ENCODE measurements around the gene ASTN2.

The ASTN2 gene

GRCh38 chr9:117459913-117460312 lies 45.1 kb upstream of the ASTN2 start:
- no peak overlapping the region for H2AFZ ChIP-seq (ENCODE audit: low read length)
- no peak overlapping the region for H3K4me2 ChIP-seq (ENCODE audit: insufficient read depth, low read length, poor library complexity, severe bottlenecking)
- no peak overlapping the region for H2AK5ac ChIP-seq (ENCODE audit: low read depth, low read length)
- H3K27ac ChIP-seq (replicated peaks; ENCODE audit: low read length), result no peak overlapping the region
- no peak for DNase-seq (ENCODE audit: low spot score)
- H2BK5ac ChIP-seq (ENCODE audit: low read length), result no peak overlapping the region
- H3K36me3 ChIP-seq (replicated peaks in 1 of 2; ENCODE audit: control insufficient read depth in 2 of 2, insufficient read depth in 2 of 2, low read length in 2 of 2), result no peaks in the 10 kb centered on the region
- no peak overlapping the region for H2BK15ac ChIP-seq (ENCODE audit: low read length)
- H3K27me3 ChIP-seq (ENCODE audit: control insufficient read depth in 3 of 3, insufficient read depth in 3 of 3, low read depth in 1 of 3, low read length in 3 of 3), result no peaks in the 10 kb centered on the region
- no peak overlapping the region for H3K9ac ChIP-seq (ENCODE audit: low read depth, low read length, poor library complexity)
- peaks cover 2% of the 10 kb centered on the region for H3K79me1 ChIP-seq (ENCODE audit: low read depth, low read length)
- H4K8ac ChIP-seq (ENCODE audit: low read depth, low read length), result no peak overlapping the region
- H3K23ac ChIP-seq (ENCODE audit: low read depth, low read length, poor library complexity), result no peak overlapping the region
- no peak overlapping the region for H3K4ac ChIP-seq (ENCODE audit: low read length)
- no peak overlapping the region for H2BK12ac ChIP-seq (ENCODE audit: low read length)
- peaks cover 0 to 2% of the 10 kb centered on the region in 2 donors for H3K9me3 ChIP-seq (replicated peaks in 1 of 2; ENCODE audit: control insufficient read depth in 2 of 2, insufficient read depth in 1 of 2, low read depth in 1 of 2, low read length in 2 of 2)
- H4K91ac ChIP-seq (ENCODE audit: low read depth, low read length, poor library complexity), result no peak overlapping the region
- no peak overlapping the region for H3K14ac ChIP-seq (ENCODE audit: low read length)
- no peaks in the 10 kb centered on the region for H3K4me1 ChIP-seq (ENCODE audit: control insufficient read depth in 2 of 2, insufficient read depth in 1 of 2, low read depth in 1 of 2, low read length in 2 of 2)
- H2BK120ac ChIP-seq (ENCODE audit: low read depth, low read length), result no peak overlapping the region
- H3K18ac ChIP-seq (ENCODE audit: low read length), result no peak overlapping the region
- no peak overlapping the region for H3K4me3 ChIP-seq (ENCODE audit: low read length in 2 of 2)

GRCh38 chr9:117458066-117458465 lies 43.2 kb upstream of the ASTN2 start:
- Histone ChIP-seq H2BK15ac (ENCODE audit: low read length) (no peak overlapping the region), H3K79me1 (ENCODE audit: low read depth, low read length) (peaks cover 2% of the 10 kb centered on the region), H2BK120ac (ENCODE audit: low read depth, low read length) (no peak overlapping the region), H3K4me2 (ENCODE audit: insufficient read depth, low read length, poor library complexity, severe bottlenecking) (no peak overlapping the region), H2BK5ac (ENCODE audit: low read length) (no peak overlapping the region), H3K27ac (replicated peaks; ENCODE audit: low read length) (no peak overlapping the region), H3K4me3 (ENCODE audit: low read length in 2 of 2) (no peak overlapping the region), H3K4me1 (ENCODE audit: control insufficient read depth in 2 of 2, insufficient read depth in 1 of 2, low read depth in 1 of 2, low read length in 2 of 2) (no peaks in the 10 kb centered on the region), H3K14ac (ENCODE audit: low read length) (no peak overlapping the region), H2AFZ (ENCODE audit: low read length) (no peak overlapping the region), H3K9me3 (replicated peaks in 1 of 2; ENCODE audit: control insufficient read depth in 2 of 2, insufficient read depth in 1 of 2, low read depth in 1 of 2, low read length in 2 of 2) (peaks cover 0 to 2% of the 10 kb centered on the region in 2 donors), H3K27me3 (ENCODE audit: control insufficient read depth in 3 of 3, insufficient read depth in 3 of 3, low read depth in 1 of 3, low read length in 3 of 3) (no peaks in the 10 kb centered on the region), H4K91ac (ENCODE audit: low read depth, low read length, poor library complexity) (no peak overlapping the region), H3K18ac (ENCODE audit: low read length) (no peak overlapping the region), H3K23ac (ENCODE audit: low read depth, low read length, poor library complexity) (no peak overlapping the region), H4K8ac (ENCODE audit: low read depth, low read length) (no peak overlapping the region), H3K36me3 (replicated peaks in 1 of 2; ENCODE audit: control insufficient read depth in 2 of 2, insufficient read depth in 2 of 2, low read length in 2 of 2) (no peaks in the 10 kb centered on the region), H3K4ac (ENCODE audit: low read length) (no peak overlapping the region), H3K9ac (ENCODE audit: low read depth, low read length, poor library complexity) (no peak overlapping the region), H2AK5ac (ENCODE audit: low read depth, low read length) (no peak overlapping the region), H2BK12ac (ENCODE audit: low read length) (no peak overlapping the region)
- DNase-seq (ENCODE audit: low spot score), result no peak
- WGBS, 2 donors (ENCODE audit: extremely low coverage in 2 of 2, insufficient read length in 2 of 2, insufficient replicate concordance in 1 of 2), result no CpG with 5 or more reads among the region's 3 CpGs

GRCh38 chr9:117454711-117455110 lies 39.9 kb upstream of the ASTN2 start:
- no peak overlapping the region for H2AFZ ChIP-seq (ENCODE audit: low read length)
- H3K4me2 ChIP-seq (ENCODE audit: insufficient read depth, low read length, poor library complexity, severe bottlenecking), result no peak overlapping the region
- no peak overlapping the region for H2AK5ac ChIP-seq (ENCODE audit: low read depth, low read length)
- H3K14ac ChIP-seq (ENCODE audit: low read length), result no peak overlapping the region
- no peak overlapping the region for H4K91ac ChIP-seq (ENCODE audit: low read depth, low read length, poor library complexity)
- H3K4me1 ChIP-seq (ENCODE audit: control insufficient read depth in 2 of 2, insufficient read depth in 1 of 2, low read depth in 1 of 2, low read length in 2 of 2), result no peaks in the 10 kb centered on the region
- no peak overlapping the region for H2BK5ac ChIP-seq (ENCODE audit: low read length)
- no peak overlapping the region for H2BK12ac ChIP-seq (ENCODE audit: low read length)
- H3K9me3 ChIP-seq (replicated peaks in 1 of 2; ENCODE audit: control insufficient read depth in 2 of 2, insufficient read depth in 1 of 2, low read depth in 1 of 2, low read length in 2 of 2), result peaks cover 0 to 2% of the 10 kb centered on the region in 2 donors
- H2BK120ac ChIP-seq (ENCODE audit: low read depth, low read length), result no peak overlapping the region
- peaks cover 2% of the 10 kb centered on the region for H3K79me1 ChIP-seq (ENCODE audit: low read depth, low read length)
- H3K4ac ChIP-seq (ENCODE audit: low read length), result no peak overlapping the region
- H3K9ac ChIP-seq (ENCODE audit: low read depth, low read length, poor library complexity), result no peak overlapping the region
- no peak overlapping the region for H4K8ac ChIP-seq (ENCODE audit: low read depth, low read length)
- H3K18ac ChIP-seq (ENCODE audit: low read length), result no peak overlapping the region
- no peak for DNase-seq (ENCODE audit: low spot score)
- no peak overlapping the region for H2BK15ac ChIP-seq (ENCODE audit: low read length)
- H3K36me3 ChIP-seq (replicated peaks in 1 of 2; ENCODE audit: control insufficient read depth in 2 of 2, insufficient read depth in 2 of 2, low read length in 2 of 2), result no peaks in the 10 kb centered on the region
- H3K4me3 ChIP-seq (ENCODE audit: low read length in 2 of 2), result no peak overlapping the region
- H3K23ac ChIP-seq (ENCODE audit: low read depth, low read length, poor library complexity), result no peak overlapping the region
- H3K27ac ChIP-seq (replicated peaks; ENCODE audit: low read length), result no peak overlapping the region
- no peaks in the 10 kb centered on the region for H3K27me3 ChIP-seq (ENCODE audit: control insufficient read depth in 3 of 3, insufficient read depth in 3 of 3, low read depth in 1 of 3, low read length in 3 of 3)

- Histone ChIP-seq H3K27me3 (ENCODE audit: control insufficient read depth in 3 of 3, insufficient read depth in 3 of 3, low read depth in 1 of 3, low read length in 3 of 3) (no peaks in the 10 kb centered on the region), H2BK15ac (ENCODE audit: low read length) (no peak overlapping the region), H3K36me3 (replicated peaks in 1 of 2; ENCODE audit: control insufficient read depth in 2 of 2, insufficient read depth in 2 of 2, low read length in 2 of 2) (no peaks in the 10 kb centered on the region), H2BK5ac (ENCODE audit: low read length) (no peak overlapping the region), H3K23ac (ENCODE audit: low read depth, low read length, poor library complexity) (no peak overlapping the region), H4K91ac (ENCODE audit: low read depth, low read length, poor library complexity) (no peak overlapping the region), H3K27ac (replicated peaks; ENCODE audit: low read length) (no peak overlapping the region), H3K4me3 (ENCODE audit: low read length in 2 of 2) (no peak overlapping the region), H3K9me3 (replicated peaks in 1 of 2; ENCODE audit: control insufficient read depth in 2 of 2, insufficient read depth in 1 of 2, low read depth in 1 of 2, low read length in 2 of 2) (peaks cover 0 to 2% of the 10 kb centered on the region in 2 donors), H2AFZ (ENCODE audit: low read length) (no peak overlapping the region), H3K4ac (ENCODE audit: low read length) (no peak overlapping the region), H3K4me1 (ENCODE audit: control insufficient read depth in 2 of 2, insufficient read depth in 1 of 2, low read depth in 1 of 2, low read length in 2 of 2) (no peaks in the 10 kb centered on the region), H2BK12ac (ENCODE audit: low read length) (no peak overlapping the region), H3K79me1 (ENCODE audit: low read depth, low read length) (peaks cover 2% of the 10 kb centered on the region), H3K18ac (ENCODE audit: low read length) (no peak overlapping the region), H3K9ac (ENCODE audit: low read depth, low read length, poor library complexity) (no peak overlapping the region), H2AK5ac (ENCODE audit: low read depth, low read length) (no peak overlapping the region), H4K8ac (ENCODE audit: low read depth, low read length) (no peak overlapping the region), H3K4me2 (ENCODE audit: insufficient read depth, low read length, poor library complexity, severe bottlenecking) (no peak overlapping the region), H3K14ac (ENCODE audit: low read length) (no peak overlapping the region), H2BK120ac (ENCODE audit: low read depth, low read length) (no peak overlapping the region)
- no peak for DNase-seq (ENCODE audit: low spot score)
- no CpG with 5 or more reads among the region's 1 CpG for WGBS, 2 donors (ENCODE audit: extremely low coverage in 2 of 2, insufficient read length in 2 of 2, insufficient replicate concordance in 1 of 2)
These were observed 38.9 kb upstream of the ASTN2 start for GRCh38 chr9:117453737-117454136.
